Measurements from ENCODE around the gene ALKBH5. TPM values are rescaled to one million over a fixed set of nuclear protein-coding genes. Genes with fewer than 3 reads are reported as not detected.

The ALKBH5 gene
- total RNA-seq, 1 donor = 108 TPM

GRCh38 chr17:18140648-18141047 is 43.0 kb upstream of the ALKBH5 start:
- H3K4me3 ChIP-seq (ENCODE audit: low read depth, low read length) = no peak overlapping the region
- TF ChIP-seq CTCF (IDR thresholded peaks at IDR 0.05; ENCODE audit: insufficient read depth, low read length) = no peak
- no peak for DNase-seq (ENCODE audit: low read depth)

- no peak overlapping the region for H3K4me3 ChIP-seq (ENCODE audit: low read depth, low read length)
- peak; percentile 74 for DNase-seq (ENCODE audit: low read depth)
- peak; percentile 49 for TF ChIP-seq CTCF (IDR thresholded peaks at IDR 0.05; ENCODE audit: insufficient read depth, low read length)
Measured at GRCh38 chr17:18141210-18141803, 42.3 kb upstream of the ALKBH5 start.

- H3K4me3 ChIP-seq (ENCODE audit: low read depth, low read length) = no peak overlapping the region
- TF ChIP-seq CTCF (IDR thresholded peaks at IDR 0.05; ENCODE audit: insufficient read depth, low read length) = no peak
- no peak for DNase-seq (ENCODE audit: low read depth)
Measured at GRCh38 chr17:18142417-18142816, 41.2 kb upstream of the ALKBH5 start.

GRCh38 chr17:18143044-18143936 is 40.3 kb upstream of the ALKBH5 start:
- no peak overlapping the region for H3K4me3 ChIP-seq (ENCODE audit: low read depth, low read length)
- TF ChIP-seq CTCF (IDR thresholded peaks at IDR 0.05; ENCODE audit: insufficient read depth, low read length) = peak; percentile 40
- DNase-seq (ENCODE audit: low read depth) = no peak

GRCh38 chr17:18144261-18144660 is 39.4 kb upstream of the ALKBH5 start:
- no peak for TF ChIP-seq CTCF (IDR thresholded peaks at IDR 0.05; ENCODE audit: insufficient read depth, low read length)
- H3K4me3 ChIP-seq (ENCODE audit: low read depth, low read length) = no peak overlapping the region
- no peak for DNase-seq (ENCODE audit: low read depth)

GRCh38 chr17:18144855-18145254 is 38.8 kb upstream of the ALKBH5 start:
- H3K4me3 ChIP-seq (ENCODE audit: low read depth, low read length) = no peak overlapping the region
- no peak for DNase-seq (ENCODE audit: low read depth)
- no peak for TF ChIP-seq CTCF (IDR thresholded peaks at IDR 0.05; ENCODE audit: insufficient read depth, low read length)
